ENCODE results near the gene MYBPC2.

The MYBPC2 gene

GRCh38 chr19:50451223-50451534 lies 18.5 kb downstream of the MYBPC2 start:
- FAIRE-seq: no peak
- TF ChIP-seq CTCF (IDR thresholded peaks at IDR 0.05; ENCODE audit: insufficient read depth, missing control alignments): no peak

GRCh38 chr19:50453243-50453642 lies 20.6 kb downstream of the MYBPC2 start:
- TF ChIP-seq CTCF (IDR thresholded peaks at IDR 0.05; ENCODE audit: insufficient read depth, missing control alignments): no peak
- DNase-seq (ENCODE audit: insufficient read length, low spot score) (no peak), FAIRE-seq (no peak)

More at GRCh38 chr19:50451223-50451534, 18.5 kb downstream of the MYBPC2 start:
- DNase-seq (ENCODE audit: insufficient read length, low spot score): no peak

DNA sequence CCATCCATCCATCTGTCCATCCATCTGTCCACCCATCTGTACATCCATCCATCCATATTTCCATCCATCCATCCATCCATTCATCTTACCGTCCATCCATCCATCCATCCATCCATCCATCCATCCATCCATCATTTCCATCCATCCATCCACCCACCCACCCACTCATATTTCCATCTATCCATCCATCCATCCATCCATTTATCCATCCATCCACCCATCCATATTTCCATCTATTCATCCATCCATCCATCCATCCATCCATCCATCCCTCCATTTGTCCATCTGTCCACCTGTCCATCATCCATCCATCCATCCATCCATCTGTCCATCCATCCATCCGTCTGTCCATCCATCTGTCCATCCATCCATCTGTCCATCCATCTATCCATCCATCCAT lies 23.3 kb downstream of the MYBPC2 start:
- TF ChIP-seq CTCF (IDR thresholded peaks at IDR 0.05; ENCODE audit: insufficient read depth, missing control alignments): no peak
- DNase-seq (ENCODE audit: insufficient read length, low spot score) (no peak), FAIRE-seq (no peak)

DNA sequence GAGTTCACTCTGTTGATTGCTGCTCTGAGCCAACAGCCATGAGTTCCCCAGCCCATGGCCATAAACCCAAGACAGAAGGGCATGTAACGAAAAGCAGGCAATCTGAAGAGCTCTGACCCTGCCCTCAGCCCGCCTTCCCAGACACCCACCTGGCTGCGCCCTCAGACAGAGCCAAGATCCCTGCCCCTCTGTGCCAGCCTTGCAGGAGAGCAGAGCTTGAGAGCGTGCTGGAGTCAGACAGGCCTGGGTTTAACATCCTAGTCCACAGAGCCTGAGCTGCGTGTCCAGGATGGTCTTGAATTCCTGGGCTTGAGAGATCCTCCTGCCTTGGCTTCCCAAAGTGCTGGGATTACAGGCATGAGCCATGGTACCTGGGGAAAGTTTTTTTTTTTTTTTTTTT lies 24.6 kb downstream of the MYBPC2 start:
- no peak for FAIRE-seq
- DNase-seq (ENCODE audit: insufficient read length, low spot score): no peak
- TF ChIP-seq CTCF (IDR thresholded peaks at IDR 0.05; ENCODE audit: insufficient read depth, missing control alignments): no peak

- no peak for DNase-seq (ENCODE audit: insufficient read length, low spot score)
- FAIRE-seq: no peak
- TF ChIP-seq CTCF (IDR thresholded peaks at IDR 0.05; ENCODE audit: insufficient read depth, missing control alignments): no peak
Observed at GRCh38 chr19:50458396-50459066, 25.8 kb downstream of the MYBPC2 start.

DNA sequence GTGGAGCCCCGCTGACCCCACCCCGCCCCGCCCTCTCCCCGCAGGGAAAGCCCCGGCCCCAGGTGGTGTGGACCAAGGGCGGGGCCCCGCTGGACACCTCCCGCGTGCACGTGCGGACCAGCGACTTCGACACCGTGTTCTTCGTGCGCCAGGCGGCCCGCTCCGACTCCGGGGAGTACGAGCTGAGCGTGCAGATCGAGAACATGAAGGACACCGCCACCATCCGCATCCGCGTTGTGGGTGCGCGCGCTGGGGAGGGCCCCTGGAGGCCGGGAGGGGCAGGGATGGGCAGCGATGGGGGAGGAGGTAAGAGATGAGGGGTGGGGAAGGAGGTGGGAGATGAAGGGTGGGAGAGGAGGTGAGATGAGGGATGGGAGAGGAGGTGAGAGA lies 26.4 kb downstream of the MYBPC2 start:
- FAIRE-seq: no peak
- DNase-seq (ENCODE audit: insufficient read length, low spot score): no peak
- no peak for TF ChIP-seq CTCF (IDR thresholded peaks at IDR 0.05; ENCODE audit: insufficient read depth, missing control alignments)

GRCh38 chr19:50459638-50460037 lies 26.9 kb downstream of the MYBPC2 start:
- no peak for TF ChIP-seq CTCF (IDR thresholded peaks at IDR 0.05; ENCODE audit: insufficient read depth, missing control alignments)
- FAIRE-seq: no peak
- no peak for DNase-seq (ENCODE audit: insufficient read length, low spot score)
